Fibroblast of peridontal ligament (primary cell): Measurements from ENCODE around the gene NEDD9.

Source experiments
- DNase-seq: peaks from one replicate; pipeline ENCODE4 v3.0.0-alpha.2; 2010; ENCODE audit errors: extremely low read depth

Gene NEDD9

DNA sequence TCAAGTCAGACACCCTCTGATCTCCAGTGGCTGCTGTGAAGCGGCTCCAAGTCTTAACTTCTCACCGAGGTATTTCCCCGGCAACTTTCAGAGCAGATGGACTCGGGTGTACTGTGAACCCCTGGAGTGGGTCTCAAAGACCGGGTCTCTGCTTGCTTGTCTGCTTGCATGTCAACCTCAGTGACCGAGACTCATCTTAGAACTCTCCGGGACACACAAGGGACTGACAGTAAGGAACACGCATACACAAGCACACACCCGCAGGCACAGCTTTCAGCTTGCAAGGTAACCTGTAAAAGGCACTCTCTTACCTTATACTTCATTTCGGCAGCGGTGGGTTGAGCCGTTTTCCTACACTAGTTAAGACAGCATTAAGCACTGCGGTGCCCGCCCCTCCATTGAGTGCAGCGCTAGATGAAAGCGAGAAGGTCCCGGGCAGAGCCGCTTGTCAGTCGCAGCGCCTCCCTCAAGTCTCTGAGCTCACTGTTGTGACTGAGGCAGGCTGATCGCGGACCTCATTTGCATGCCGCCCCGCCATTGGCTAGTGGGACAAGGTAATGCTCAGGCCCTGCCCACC lies at the start of gene NEDD9:
Gene NEDD9 (minus strand): TSS at position 476 of the 577 bp plus-strand sequence. CDS start 153 bp downstream, at position 323.
- DNase-seq = peak; percentile 96

DNA sequence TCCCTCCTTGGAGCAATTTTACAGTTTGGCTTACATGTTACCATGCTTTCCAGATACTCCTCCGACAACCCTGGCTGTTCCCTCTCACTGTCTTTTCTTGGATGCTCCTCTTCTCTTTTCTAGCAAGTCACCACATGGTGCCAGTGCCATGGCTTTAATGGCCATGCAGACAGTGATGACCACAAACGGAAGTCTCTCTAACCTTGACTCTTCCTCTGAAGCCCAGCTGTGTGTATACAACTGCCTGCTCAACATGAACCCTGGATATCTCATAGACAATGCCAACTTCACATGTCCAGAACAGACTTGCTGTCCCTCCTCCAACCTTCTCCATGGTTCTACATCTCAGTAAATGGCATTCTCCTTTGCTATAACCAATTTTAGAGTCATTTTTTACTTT lies 49.8 kb upstream of the NEDD9 start:
- DNase-seq = no peak

- DNase-seq = no peak
Observed at GRCh38 chr6:11280394-11280793, 47.9 kb upstream of the NEDD9 start.

DNA sequence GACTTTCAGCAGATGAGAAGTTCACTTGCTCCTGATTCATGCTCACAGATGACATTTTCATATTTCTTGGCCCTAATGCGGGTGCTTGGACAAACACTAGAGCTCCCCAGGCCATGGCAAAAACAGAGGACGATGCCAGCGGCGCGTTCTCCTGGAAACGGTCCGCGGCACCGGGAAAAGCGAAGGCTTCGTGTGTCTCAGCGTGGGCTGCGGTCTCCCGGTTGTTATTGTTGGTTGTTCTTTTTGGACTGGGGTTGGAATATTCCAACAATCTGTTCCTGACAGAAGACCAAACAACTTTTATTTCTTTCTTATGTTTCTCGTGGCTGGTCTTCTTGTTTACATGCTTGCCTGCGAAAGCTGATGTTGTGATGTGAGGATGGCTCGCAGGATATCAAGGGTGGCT lies 46.8 kb upstream of the NEDD9 start:
- no peak for DNase-seq

GRCh38 chr6:11278207-11278559 lies 45.7 kb upstream of the NEDD9 start:
- no peak for DNase-seq

DNA sequence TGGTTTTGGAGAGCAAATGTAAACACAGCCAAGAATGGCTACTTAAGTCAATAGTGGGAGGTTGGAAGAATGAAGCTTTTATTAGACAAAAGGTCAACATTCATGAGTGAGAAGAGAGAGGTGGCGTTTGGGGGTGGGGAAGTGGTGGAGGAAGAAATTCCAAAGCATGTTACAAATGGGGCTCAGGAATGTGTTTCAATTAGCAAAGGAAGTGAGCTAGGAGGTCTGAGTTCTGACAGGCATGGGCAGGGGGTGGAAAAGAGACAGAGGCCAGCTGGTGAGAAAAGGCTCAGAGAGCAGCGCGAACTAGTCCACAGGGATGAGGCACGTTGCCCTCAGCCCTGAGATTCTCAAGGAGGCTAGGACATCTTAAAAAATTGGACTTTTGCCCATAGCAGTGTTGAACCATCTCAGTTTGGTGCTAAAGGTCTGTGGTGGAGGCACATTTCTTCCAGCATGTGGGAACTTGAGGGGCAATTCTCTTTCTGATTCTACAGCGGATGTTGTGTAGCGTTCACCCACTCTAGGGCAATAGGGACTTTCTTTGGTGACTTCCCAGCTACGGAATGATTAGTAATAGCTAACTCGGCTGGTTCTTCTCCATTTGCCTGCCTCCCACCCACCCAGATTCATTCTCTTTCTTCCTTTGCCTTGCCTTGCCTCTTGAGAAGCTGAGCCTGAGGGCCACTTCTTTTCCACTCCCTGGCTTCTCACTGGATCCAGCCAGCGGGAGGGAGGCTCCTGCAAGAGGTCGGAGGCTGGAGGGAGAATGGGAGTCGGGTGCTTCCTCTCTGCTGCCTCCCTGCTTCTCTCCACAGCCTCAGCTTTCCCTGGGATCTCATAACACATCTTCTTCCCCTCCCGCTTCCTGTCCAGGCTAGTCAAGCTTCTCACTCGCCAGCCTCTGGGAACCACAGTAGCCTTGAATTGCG lies 45.1 kb upstream of the NEDD9 start:
- DNase-seq = no peak

DNA sequence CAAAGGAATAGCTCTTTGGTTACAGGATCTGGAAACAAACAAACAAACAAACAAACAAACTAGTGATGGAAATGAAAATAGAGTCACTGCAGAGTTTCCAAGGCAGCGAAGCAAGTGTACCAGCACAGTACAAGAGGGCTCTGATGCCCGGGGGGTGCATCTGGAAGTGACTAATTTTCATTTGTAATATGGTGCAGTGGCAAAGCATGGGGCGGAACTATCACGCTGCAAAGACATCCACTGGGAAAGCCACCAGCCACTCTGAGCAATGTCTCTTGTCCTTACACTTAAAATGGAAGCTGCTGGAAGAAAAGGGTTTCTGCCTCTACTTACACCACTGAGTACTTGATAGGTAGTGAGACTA lies 44.4 kb upstream of the NEDD9 start:
- DNase-seq = no peak

- DNase-seq = no peak
Observed at GRCh38 chr6:11276228-11276627, 43.8 kb upstream of the NEDD9 start.

- DNase-seq = no peak
Observed at GRCh38 chr6:11275598-11275997, 43.1 kb upstream of the NEDD9 start.

DNA sequence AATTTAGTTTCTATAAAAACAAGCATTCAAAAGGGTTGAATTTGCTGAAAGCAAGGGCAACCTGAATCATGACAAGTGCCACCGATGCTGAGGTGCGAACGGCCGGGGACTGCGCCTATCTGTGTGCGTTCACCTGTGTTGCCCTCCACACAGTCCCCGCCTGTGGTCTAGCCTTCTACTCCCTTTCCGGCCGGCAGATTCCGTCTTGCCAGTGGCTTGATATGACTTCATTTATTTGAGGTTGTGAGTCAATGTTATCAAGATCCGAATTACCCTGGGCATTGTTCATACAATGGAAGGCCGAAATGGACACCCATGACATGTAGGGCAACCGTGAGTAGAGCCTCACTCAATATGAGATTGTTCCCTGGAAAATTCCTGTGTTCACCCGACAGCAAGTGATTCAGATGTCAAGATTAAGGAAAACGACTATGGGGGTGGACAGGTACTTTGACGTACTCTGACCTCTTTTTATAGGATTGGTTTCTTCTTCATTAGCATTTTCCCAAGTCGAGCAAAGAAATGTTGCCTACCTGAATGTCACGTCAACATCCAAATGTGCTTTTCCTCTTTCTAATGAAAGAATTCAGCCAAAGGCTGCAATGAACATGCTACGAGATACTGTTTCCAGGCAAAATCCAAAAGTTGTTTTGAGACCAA lies 41.1 kb upstream of the NEDD9 start:
- no peak for DNase-seq

DNA sequence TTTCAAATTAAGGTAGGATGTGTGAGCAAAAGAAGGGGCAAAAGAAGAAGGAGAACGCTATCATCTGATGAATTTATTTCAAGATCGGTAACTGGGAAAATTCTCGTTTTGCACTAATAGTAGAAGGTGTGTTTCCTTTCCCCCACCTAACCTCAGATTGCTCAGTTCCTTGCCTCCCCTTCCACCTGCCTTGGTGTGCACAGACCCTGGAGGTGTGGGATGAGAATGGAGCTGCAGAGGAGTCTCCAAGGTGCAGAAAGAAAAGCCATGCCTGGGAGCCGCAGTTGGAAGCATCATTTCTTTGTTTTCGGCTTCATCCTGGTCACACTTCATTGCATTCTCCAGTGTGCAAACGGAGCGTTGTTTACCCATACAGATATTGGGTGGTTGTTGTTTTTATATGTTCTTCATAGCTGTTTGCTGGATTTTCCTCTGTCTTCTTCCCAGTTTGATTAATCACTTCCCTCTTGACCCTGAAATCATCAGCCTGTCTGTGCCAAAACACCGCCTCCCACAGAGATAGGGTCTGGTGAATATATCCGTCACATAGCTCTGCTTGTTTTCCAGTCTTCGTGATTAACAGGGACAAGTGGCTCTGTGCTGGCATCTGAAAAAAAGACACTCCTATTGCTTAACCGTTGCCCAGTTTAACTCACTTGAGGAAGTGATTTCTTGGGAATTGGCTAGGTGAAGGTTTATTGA lies 40.2 kb upstream of the NEDD9 start:
- DNase-seq = no peak

- peak; percentile 90 for DNase-seq
Observed at GRCh38 chr6:11271228-11272020, 39.0 kb upstream of the NEDD9 start.

DNA sequence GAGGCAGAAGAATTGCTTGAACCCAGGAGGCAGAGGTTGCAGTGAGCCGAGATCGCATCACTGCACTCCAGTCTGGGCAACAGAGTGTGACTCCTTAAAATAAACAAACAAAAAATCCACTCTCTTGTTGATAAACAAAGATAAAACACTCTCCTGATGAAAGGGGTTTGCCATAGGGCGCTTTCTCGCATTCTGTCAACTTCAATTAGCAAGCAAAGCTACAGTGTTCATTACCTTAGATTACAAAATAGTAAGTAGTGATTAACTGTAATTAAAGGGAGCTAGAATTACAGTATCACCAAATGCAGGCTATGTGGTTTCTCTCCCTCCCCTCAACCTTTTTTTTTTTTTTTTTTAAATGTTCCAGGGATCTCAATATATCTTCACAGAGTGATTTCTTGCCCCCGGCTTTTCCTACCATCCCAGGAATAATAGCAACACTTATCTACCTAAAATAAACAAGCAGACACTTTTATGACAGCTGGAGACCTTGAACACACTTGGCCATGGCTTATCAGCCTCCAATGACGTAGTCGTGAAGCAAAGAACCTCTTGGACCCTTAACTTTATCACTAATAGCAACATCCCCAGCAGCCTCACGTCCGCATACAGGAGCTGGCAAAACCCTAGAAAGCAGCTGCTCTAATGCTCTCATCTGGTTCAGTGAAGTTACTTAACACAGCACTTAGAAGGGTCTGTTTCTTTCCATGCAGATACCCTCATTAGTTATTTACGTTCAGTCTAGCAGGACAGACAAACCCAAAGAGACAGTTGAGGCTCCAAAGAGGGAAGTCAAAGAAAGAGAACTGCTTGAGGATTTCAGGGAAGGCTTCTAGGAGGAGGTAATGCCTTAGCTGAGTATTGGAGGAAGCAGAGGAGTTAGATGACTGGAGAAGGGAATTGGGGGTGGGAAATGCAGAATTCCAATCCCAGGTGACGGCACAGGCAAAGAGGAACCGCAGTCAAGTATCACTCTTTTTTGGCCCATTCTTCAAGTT lies 37.9 kb upstream of the NEDD9 start:
- DNase-seq = no peak

DNA sequence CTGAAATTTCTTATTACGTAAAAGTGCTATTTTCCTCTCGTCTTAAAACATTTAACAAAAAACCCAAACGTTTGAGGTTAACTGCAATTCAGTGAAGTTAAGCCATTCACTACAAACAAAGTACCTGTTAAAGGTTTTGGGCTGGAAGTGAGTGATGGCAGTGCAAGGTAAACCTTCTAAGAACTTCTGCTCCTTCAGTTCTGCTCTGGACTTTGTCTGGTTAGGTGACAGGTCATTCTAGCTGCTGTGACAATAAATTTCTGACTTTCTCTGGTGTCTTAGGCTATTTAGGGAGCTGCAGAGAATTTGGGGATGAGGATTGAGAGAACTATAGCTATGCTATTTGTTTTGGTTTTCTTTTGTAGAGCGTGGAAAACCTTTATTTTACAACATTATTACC lies 36.5 kb upstream of the NEDD9 start:
- DNase-seq = no peak

DNA sequence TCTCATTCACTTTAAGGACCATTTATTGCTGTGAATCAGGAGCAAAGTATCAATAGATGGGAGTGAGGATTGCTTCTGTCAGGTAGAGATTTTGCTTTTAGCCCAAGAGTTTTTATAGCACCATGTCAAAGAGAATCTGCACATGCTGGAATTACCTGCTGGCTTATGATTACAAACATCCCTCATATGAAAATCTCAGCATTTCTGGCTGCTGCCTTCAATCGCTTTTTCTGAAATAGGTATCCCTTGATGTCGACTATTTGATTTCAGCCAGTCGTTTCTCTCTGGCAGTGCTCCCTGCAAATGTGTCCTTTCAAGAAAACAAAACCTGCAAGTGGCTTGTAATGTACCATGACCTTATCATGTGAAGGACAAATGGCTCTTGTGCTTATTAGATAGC lies 34.5 kb upstream of the NEDD9 start:
- DNase-seq = no peak

GRCh38 chr6:11265932-11266331 lies 33.5 kb upstream of the NEDD9 start:
- no peak for DNase-seq

GRCh38 chr6:11264100-11264499 lies 31.6 kb upstream of the NEDD9 start:
- no peak for DNase-seq

GRCh38 chr6:11263291-11263775 lies 30.9 kb upstream of the NEDD9 start:
- DNase-seq = peak; percentile 91

- no peak for DNase-seq
Observed at GRCh38 chr6:11262242-11262641, 29.8 kb upstream of the NEDD9 start.
